Stimulated activated CD4-positive, alpha-beta T cell treated with anti-CD3 and anti-CD28 coated beads, Interleukin-4, amount 100 ng/mL, for 48 hours (primary cell): ENCODE data around the gene AIFM3.

Experiments used
- DNase-seq, 2 donors: peaks; one replicate each; pipeline ENCODE4 v3.0.0-alpha.2; 2020; ENCODE audit warnings: low read depth in 2 of 2

Gene AIFM3

GRCh38 chr22:21009638-21010425, 42.8 kb downstream of the AIFM3 start:
- no peak for DNase-seq

GRCh38 chr22:21010426-21011113, 43.5 kb downstream of the AIFM3 start:
- DNase-seq = no peak

- no peak for DNase-seq
These were observed 45.7 kb downstream of the AIFM3 start for GRCh38 chr22:21012446-21013407.

- DNase-seq = no peak
These were observed 46.7 kb downstream of the AIFM3 start for GRCh38 chr22:21013657-21014201.

- peak; percentile 73 to 87 for DNase-seq
These were observed 47.2 kb downstream of the AIFM3 start for GRCh38 chr22:21014202-21014725.

- DNase-seq = no peak
These were observed 47.8 kb downstream of the AIFM3 start, which contains the start of gene P2RX6 for GRCh38 chr22:21014726-21015465. Gene P2RX6, plus strand, starts transcription at chr22:21015165. Its CDS starts 10 bp downstream, at chr22:21015175.

- DNase-seq = no peak
These were observed 48.5 kb downstream of the AIFM3 start for GRCh38 chr22:21015466-21016006.

- no peak for DNase-seq
These were observed 49.8 kb downstream of the AIFM3 start for GRCh38 chr22:21016644-21017420.

- no peak for DNase-seq
These were observed 51.3 kb downstream of the AIFM3 start for GRCh38 chr22:21018314-21018713.

GRCh38 chr22:21020802-21021429, 53.9 kb downstream of the AIFM3 start:
- no peak for DNase-seq

GRCh38 chr22:21022507-21022906, 55.5 kb downstream of the AIFM3 start:
- no peak for DNase-seq

- no peak for DNase-seq
These were observed 56.0 kb downstream of the AIFM3 start for GRCh38 chr22:21022955-21023614.

- no peak for DNase-seq
These were observed 58.2 kb downstream of the AIFM3 start for GRCh38 chr22:21025266-21025665.

GRCh38 chr22:21025763-21026755, 59.0 kb downstream of the AIFM3 start:
- no peak for DNase-seq

GRCh38 chr22:21026783-21027692, 60.0 kb downstream of the AIFM3 start:
- DNase-seq = no peak
